SK-N-MC (cell line): ENCODE data around the gene SMC6.

ENCODE experiments used
- DNase-seq: peaks from one replicate; pipeline ENCODE4 v3.0.0-alpha.2; 2011; ENCODE audit warnings: low read depth, low spot score
- H3K27ac ChIP-seq: fragments of 200-600 bp; sonication (generic); 2 replicates; pipeline ENCODE4 v1.5.1; 2016; ENCODE audit warnings: mixed run types
- H3K36me3 ChIP-seq: fragments of 200-600 bp; sonication (generic); 2 replicates; pipeline ENCODE4 v1.6.1; 2017; ENCODE audit warnings: antibody characterized with exemption, low read length, mixed read lengths; ENCODE audit not compliant: insufficient read depth
- H3K4me3 ChIP-seq: fragments of 200-600 bp; sonication (generic); 2 replicates; pipeline ENCODE4 v1.5.1; 2016
- H3K9ac ChIP-seq: fragments of 200-600 bp; sonication (generic); 2 replicates; pipeline ENCODE4 v1.8.0; 2017; ENCODE audit warnings: mixed run types, mixed read lengths; ENCODE audit not compliant: insufficient read length
- H3K9me3 ChIP-seq: fragments of 200-600 bp; sonication (generic); 2 replicates; pipeline ENCODE4 v1.6.1; 2017; ENCODE audit warnings: low read depth, mild to moderate bottlenecking, antibody characterized with exemption, low read length, moderate library complexity, mixed read lengths
- EZH2 ChIP-seq: fragments of 200-600 bp; sonication (generic); IDR thresholded peaks from one replicate; pipeline ENCODE4 v1.6.1; 2017; ENCODE audit warnings: antibody characterized with exemption
- FOXP2 ChIP-seq: optimal IDR thresholded peaks from 2 replicates; pipeline ENCODE3; 2011; ENCODE audit warnings: mild to moderate bottlenecking, moderate library complexity; ENCODE audit not compliant: insufficient read depth; ENCODE audit errors: extremely low read length, control extremely low read depth
- POLR2AphosphoS5 ChIP-seq: IDR thresholded peaks from 2 replicates; pipeline ENCODE4 v1.6.1; 2012; ENCODE audit warnings: mild to moderate bottlenecking, low read depth, low read length, borderline replicate concordance

SMC6 gene, protein sequence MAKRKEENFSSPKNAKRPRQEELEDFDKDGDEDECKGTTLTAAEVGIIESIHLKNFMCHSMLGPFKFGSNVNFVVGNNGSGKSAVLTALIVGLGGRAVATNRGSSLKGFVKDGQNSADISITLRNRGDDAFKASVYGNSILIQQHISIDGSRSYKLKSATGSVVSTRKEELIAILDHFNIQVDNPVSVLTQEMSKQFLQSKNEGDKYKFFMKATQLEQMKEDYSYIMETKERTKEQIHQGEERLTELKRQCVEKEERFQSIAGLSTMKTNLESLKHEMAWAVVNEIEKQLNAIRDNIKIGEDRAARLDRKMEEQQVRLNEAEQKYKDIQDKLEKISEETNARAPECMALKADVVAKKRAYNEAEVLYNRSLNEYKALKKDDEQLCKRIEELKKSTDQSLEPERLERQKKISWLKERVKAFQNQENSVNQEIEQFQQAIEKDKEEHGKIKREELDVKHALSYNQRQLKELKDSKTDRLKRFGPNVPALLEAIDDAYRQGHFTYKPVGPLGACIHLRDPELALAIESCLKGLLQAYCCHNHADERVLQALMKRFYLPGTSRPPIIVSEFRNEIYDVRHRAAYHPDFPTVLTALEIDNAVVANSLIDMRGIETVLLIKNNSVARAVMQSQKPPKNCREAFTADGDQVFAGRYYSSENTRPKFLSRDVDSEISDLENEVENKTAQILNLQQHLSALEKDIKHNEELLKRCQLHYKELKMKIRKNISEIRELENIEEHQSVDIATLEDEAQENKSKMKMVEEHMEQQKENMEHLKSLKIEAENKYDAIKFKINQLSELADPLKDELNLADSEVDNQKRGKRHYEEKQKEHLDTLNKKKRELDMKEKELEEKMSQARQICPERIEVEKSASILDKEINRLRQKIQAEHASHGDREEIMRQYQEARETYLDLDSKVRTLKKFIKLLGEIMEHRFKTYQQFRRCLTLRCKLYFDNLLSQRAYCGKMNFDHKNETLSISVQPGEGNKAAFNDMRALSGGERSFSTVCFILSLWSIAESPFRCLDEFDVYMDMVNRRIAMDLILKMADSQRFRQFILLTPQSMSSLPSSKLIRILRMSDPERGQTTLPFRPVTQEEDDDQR

DNA sequence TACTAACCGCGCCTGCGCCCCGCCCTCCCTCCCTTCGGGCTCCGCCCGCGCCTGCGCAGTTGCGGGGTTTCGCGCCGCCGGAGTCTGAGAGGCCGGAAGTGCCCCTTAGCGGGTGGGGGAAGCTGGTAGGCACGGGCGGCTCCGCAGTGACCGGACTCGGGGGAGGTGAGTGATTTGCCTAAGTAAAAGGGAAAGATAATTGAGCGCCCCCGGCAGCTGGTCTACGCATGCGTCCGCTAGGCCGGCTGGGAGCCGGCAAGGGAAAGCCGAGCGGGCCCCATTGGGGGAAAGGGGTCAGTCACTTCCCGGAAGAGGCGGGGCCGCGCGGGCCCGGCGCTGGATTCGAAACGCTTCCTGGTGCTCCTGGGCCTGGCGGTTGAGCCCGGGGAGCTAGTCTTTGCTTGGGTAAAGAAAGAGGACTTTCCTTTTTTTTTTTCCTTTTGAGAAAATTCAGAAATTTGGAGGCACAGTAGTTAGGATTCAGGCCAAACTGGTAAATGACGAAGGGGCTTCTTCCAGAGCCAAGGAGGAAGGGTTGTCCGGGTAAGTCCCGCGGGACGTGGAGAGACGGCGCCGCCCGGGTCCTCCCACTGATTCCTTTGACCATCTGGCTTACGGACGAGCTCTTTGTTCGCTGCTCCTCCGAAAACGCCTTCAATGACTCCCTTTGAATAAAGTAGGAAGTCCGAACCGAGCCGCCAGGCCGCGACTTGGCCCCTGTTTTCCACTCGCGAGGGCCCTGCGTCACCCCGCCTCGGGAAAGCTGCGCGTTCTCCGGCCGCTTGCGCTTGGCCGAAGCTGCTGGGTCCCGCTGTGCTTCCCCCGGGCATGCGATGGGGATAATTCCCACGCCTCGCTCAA, at the start of gene SMC6, which contains the start of gene GEN1:
Gene SMC6 (minus strand): TSS at position 8 of the 861 bp plus-strand sequence. CDS start 7,864 bp downstream, outside the sequence.
Gene GEN1 (plus strand): TSS at position 336 of the 861 bp plus-strand sequence. CDS start 5,806 bp downstream, outside the sequence.
- peak; percentile 57; the same call in 1 of the 2 replicates for TF ChIP-seq POLR2AphosphoS5
- no peak for TF ChIP-seq EZH2
- peak within 1 kb of the TSS; percentile 88 for H3K4me3 ChIP-seq
- no peaks in the 10 kb centered on the region for H3K9me3 ChIP-seq
- DNase-seq = peak; percentile 70
- no peaks in the 10 kb centered on the region; the same call in 1 of the 2 replicates for H3K36me3 ChIP-seq
- peak within 1 kb of the TSS; percentile 97 for H3K27ac ChIP-seq
- peak within 1 kb of the TSS; percentile 97 for H3K9ac ChIP-seq

- no peaks in the 10 kb centered on the region for H3K36me3 ChIP-seq
- no peak overlapping the region for H3K4me3 ChIP-seq
- DNase-seq = no peak
- no peaks in the 10 kb centered on the region for H3K9me3 ChIP-seq
- TF ChIP-seq EZH2 (no peak), POLR2AphosphoS5 (no peak), FOXP2 (no peak)
- no peak overlapping the region for H3K27ac ChIP-seq
- H3K9ac ChIP-seq = no peak overlapping the region
Measured at GRCh38 chr2:17800693-17801458, 47.3 kb upstream of the SMC6 start.

DNA sequence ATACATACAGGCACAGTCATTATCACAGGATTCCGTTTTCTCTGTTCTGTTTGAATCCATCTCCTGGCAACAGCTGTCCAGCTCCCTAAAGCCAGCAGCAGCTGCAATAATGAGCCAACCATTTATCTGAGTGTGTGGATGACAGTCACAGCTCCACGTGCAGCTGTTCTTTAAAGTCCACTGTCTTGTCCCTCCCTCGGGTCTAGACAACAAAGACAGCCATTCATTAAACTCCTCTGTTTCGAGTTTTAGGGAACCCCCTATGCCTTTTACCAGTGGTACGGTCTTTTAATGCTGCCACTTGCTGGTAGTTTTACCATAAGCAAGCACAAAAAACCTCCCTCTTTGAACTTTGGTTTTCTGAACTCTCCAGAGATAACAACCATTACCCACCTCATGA, 46.6 kb upstream of the SMC6 start:
- H3K27ac ChIP-seq = no peak overlapping the region
- H3K4me3 ChIP-seq = no peak overlapping the region
- no peaks in the 10 kb centered on the region for H3K9me3 ChIP-seq
- no peaks in the 10 kb centered on the region for H3K36me3 ChIP-seq
- TF ChIP-seq FOXP2 (no peak), EZH2 (no peak), POLR2AphosphoS5 (no peak)
- DNase-seq = no peak
- H3K9ac ChIP-seq = no peak overlapping the region

GRCh38 chr2:17799301-17800120, 45.9 kb upstream of the SMC6 start:
- H3K9ac ChIP-seq = no peak overlapping the region
- TF ChIP-seq POLR2AphosphoS5 (no peak), EZH2 (no peak), FOXP2 (no peak)
- H3K27ac ChIP-seq = no peak overlapping the region
- H3K4me3 ChIP-seq = no peak overlapping the region
- no peaks in the 10 kb centered on the region for H3K9me3 ChIP-seq
- H3K36me3 ChIP-seq = no peaks in the 10 kb centered on the region
- no peak for DNase-seq

- H3K9me3 ChIP-seq = no peaks in the 10 kb centered on the region
- no peak overlapping the region for H3K4me3 ChIP-seq
- TF ChIP-seq EZH2 = no peak
- TF ChIP-seq FOXP2 = no peak
- TF ChIP-seq POLR2AphosphoS5 = no peak
- DNase-seq = no peak
- no peak overlapping the region for H3K9ac ChIP-seq
- H3K36me3 ChIP-seq = no peaks in the 10 kb centered on the region
- H3K27ac ChIP-seq = no peak overlapping the region
Measured at GRCh38 chr2:17798338-17798737, 44.7 kb upstream of the SMC6 start.

- no peaks in the 10 kb centered on the region for H3K9me3 ChIP-seq
- TF ChIP-seq POLR2AphosphoS5 = no peak
- H3K4me3 ChIP-seq = no peak overlapping the region
- DNase-seq = no peak
- no peak overlapping the region for H3K27ac ChIP-seq
- no peak overlapping the region for H3K9ac ChIP-seq
- H3K36me3 ChIP-seq = no peaks in the 10 kb centered on the region
Measured at GRCh38 chr2:17795309-17795708, 41.7 kb upstream of the SMC6 start.
